Dermis lymphatic vessel endothelial cell (primary cell): ENCODE data around the gene DCHS2. TPM values are rescaled to one million over a fixed set of nuclear protein-coding genes. Genes with fewer than 3 reads are reported as not detected.

Experiments
- total RNA-seq: library from RNA; depleted of rRNA; stranded (reverse); fragments of >200 nt; gene quantifications from 2 replicates; pipeline ENCODE4 v1.2.1, GENCODE V29; 2014

DCHS2 gene
- total RNA-seq = 0.26 and 5.6 TPM in 2 replicates

GRCh38 chr4:154491341-154492271 lies at the start of gene DCHS2:
TSS of gene DCHS2 (minus strand) at chr4:154491799. CDS start at chr4:154491355, 444 bp downstream.

Other genes with a start within 250 kb of the DCHS2 start
- gene PLRG1, start 58.6 kb upstream of the DCHS2 start, total RNA-seq = 48.0 and 68.1 TPM in 2 replicates
- not detected in 2 replicates for gene FGB, start 71.2 kb upstream of the DCHS2 start, total RNA-seq
- gene FGA, start 98.9 kb upstream of the DCHS2 start, total RNA-seq = not detected in 2 replicates
- not detected in 2 replicates for gene FGG, start 120.9 kb upstream of the DCHS2 start, total RNA-seq